Measurements from ENCODE around the gene MGMT. TPM values are rescaled to one million over a fixed set of nuclear protein-coding genes. Genes with fewer than 3 reads are reported as not detected.
A peak's percentile ranks its signal among the peaks of the same experiment; 100 is the strongest.

MGMT gene
- total and polyA plus RNA-seq, 4 donors: 9.9 to 39.6 (median 23.2) TPM

- 89 to 99% methylated on average over 8 of the region's 8 CpGs for WGBS, 2 donors
- H3K9ac ChIP-seq (ENCODE audit: insufficient read depth in 1 of 2, low read length in 2 of 2): no peak overlapping the region
- H3K4me1 ChIP-seq (ENCODE audit: control insufficient read depth in 5 of 5, insufficient read depth in 5 of 5, low read length in 5 of 5): no peaks in the 10 kb centered on the region
- no peak overlapping the region for H3K27ac ChIP-seq (ENCODE audit: low read depth in 1 of 2, low read length in 1 of 2)
- H3K36me3 ChIP-seq (ENCODE audit: control insufficient read depth in 4 of 4, insufficient read depth in 4 of 4, low read length in 4 of 4): no peaks in the 10 kb centered on the region
- DNase-seq (no peak), ATAC-seq (ENCODE audit: insufficient read depth, low FRiP score) (no peak)
- H3K9me3 ChIP-seq (ENCODE audit: control insufficient read depth in 4 of 4, insufficient read depth in 3 of 4, low read length in 3 of 4): peaks cover 0 to 2% (median 0%) of the 10 kb centered on the region in 4 donors
- no peak for TF ChIP-seq CTCF (IDR thresholded peaks at IDR 0.05; ENCODE audit: control extremely low read depth, extremely low read depth)
- H3K4me3 ChIP-seq: no peak overlapping the region
- H3K27me3 ChIP-seq (ENCODE audit: control insufficient read depth in 3 of 3, insufficient read depth in 3 of 3, low read length in 2 of 3): no peaks in the 10 kb centered on the region
Measured at GRCh38 chr10:129562487-129562886, 95.4 kb downstream of the MGMT start.

- 95 to 98% methylated on average over 19 of the region's 19 CpGs for WGBS, 2 donors
- Histone ChIP-seq H3K27me3 (ENCODE audit: control insufficient read depth in 3 of 3, insufficient read depth in 3 of 3, low read length in 2 of 3) (no peaks in the 10 kb centered on the region), H3K9ac (ENCODE audit: insufficient read depth in 1 of 2, low read length in 2 of 2) (no peak overlapping the region), H3K4me1 (ENCODE audit: control insufficient read depth in 5 of 5, insufficient read depth in 5 of 5, low read length in 5 of 5) (peaks cover 0 to 3% (median 0%) of the 10 kb centered on the region in 5 donors), H3K36me3 (ENCODE audit: control insufficient read depth in 4 of 4, insufficient read depth in 4 of 4, low read length in 4 of 4) (no peaks in the 10 kb centered on the region), H3K9me3 (ENCODE audit: control insufficient read depth in 4 of 4, insufficient read depth in 3 of 4, low read length in 3 of 4) (peaks cover 0 to 2% (median 0%) of the 10 kb centered on the region in 4 donors), H3K27ac (ENCODE audit: low read depth in 1 of 2, low read length in 1 of 2) (no peak overlapping the region), H3K4me3 (no peak overlapping the region)
- DNase-seq: no peak
- ATAC-seq (ENCODE audit: insufficient read depth, low FRiP score): no peak
- TF ChIP-seq CTCF (IDR thresholded peaks at IDR 0.05; ENCODE audit: control extremely low read depth, extremely low read depth): no peak
Measured at GRCh38 chr10:129564923-129565322, 97.9 kb downstream of the MGMT start.

- DNase-seq: peak; percentile 34 to 44 (median 38)
- 84 to 86% methylated on average over 16 of the region's 16 CpGs for WGBS, 2 donors
Measured at GRCh38 chr10:129568583-129569344, 101.7 kb downstream of the MGMT start.

More at GRCh38 chr10:129568583-129569344, 101.7 kb downstream of the MGMT start:
- peaks cover 0 to 3% (median 0%) of the 10 kb centered on the region in 5 donors for H3K4me1 ChIP-seq (ENCODE audit: control insufficient read depth in 5 of 5, insufficient read depth in 5 of 5, low read length in 5 of 5)
- TF ChIP-seq CTCF (IDR thresholded peaks at IDR 0.05; ENCODE audit: control extremely low read depth, extremely low read depth): no peak
- H3K4me3 ChIP-seq: no peak overlapping the region
- no peak for ATAC-seq (ENCODE audit: insufficient read depth, low FRiP score)
- no peaks in the 10 kb centered on the region for H3K36me3 ChIP-seq (ENCODE audit: control insufficient read depth in 4 of 4, insufficient read depth in 4 of 4, low read length in 4 of 4)
- peaks cover 0 to 2% (median 0%) of the 10 kb centered on the region in 4 donors for H3K9me3 ChIP-seq (ENCODE audit: control insufficient read depth in 4 of 4, insufficient read depth in 3 of 4, low read length in 3 of 4)
- no peak overlapping the region for H3K27ac ChIP-seq (ENCODE audit: low read depth in 1 of 2, low read length in 1 of 2)
- no peak overlapping the region for H3K9ac ChIP-seq (ENCODE audit: insufficient read depth in 1 of 2, low read length in 2 of 2)
- no peaks in the 10 kb centered on the region for H3K27me3 ChIP-seq (ENCODE audit: control insufficient read depth in 3 of 3, insufficient read depth in 3 of 3, low read length in 2 of 3)
